Endodermal cell (in vitro differentiated cells): ENCODE measurements around the gene CHRNB1. TPM values are rescaled to one million over a fixed set of nuclear protein-coding genes. Genes with fewer than 3 reads are reported as not detected.
A peak's percentile ranks its signal among the peaks of the same experiment; 100 is the strongest.

ENCODE experiments used
- DNase-seq: peaks from one replicate; pipeline ENCODE4 v3.0.0-alpha.2; 2017
- H3K27ac ChIP-seq: 2 replicates; pipeline ENCODE4 v1.5.1; 2013; ENCODE audit warnings: mild to moderate bottlenecking, low read depth, low read length, moderate library complexity
- H3K27me3 ChIP-seq: 2 replicates; pipeline ENCODE4 v1.6.1; 2013; ENCODE audit warnings: mild to moderate bottlenecking, low read length, moderate library complexity; ENCODE audit not compliant: insufficient read depth, control insufficient read depth, poor library complexity, severe bottlenecking
- H3K36me3 ChIP-seq: 2 replicates; pipeline ENCODE4 v1.7.0; 2013; ENCODE audit warnings: mild to moderate bottlenecking, low read length, moderate library complexity; ENCODE audit not compliant: control insufficient read depth, insufficient read depth
- H3K4me1 ChIP-seq: one replicate; pipeline ENCODE4 v1.7.0; 2013; ENCODE audit warnings: low read length; ENCODE audit not compliant: control insufficient read depth, insufficient read depth
- H3K4me3 ChIP-seq: 2 replicates; pipeline ENCODE4 v1.5.1; 2013; ENCODE audit warnings: mild to moderate bottlenecking, low read length, moderate library complexity
- H3K9ac ChIP-seq: 2 replicates; pipeline ENCODE4 v1.6.1; 2013; ENCODE audit warnings: mild to moderate bottlenecking, low read length, moderate library complexity; ENCODE audit not compliant: poor library complexity, severe bottlenecking; ENCODE audit errors: extremely low read depth
- H3K9me3 ChIP-seq: 2 replicates; pipeline ENCODE4 v1.6.1; 2013; ENCODE audit warnings: mild to moderate bottlenecking, low read length, moderate library complexity; ENCODE audit not compliant: control insufficient read depth
- H3K27ac Mint-ChIP-seq: 2 replicates; pipeline ENCODE4 v1.8.0; 2020; ENCODE audit warnings: mixed read lengths
- H3K27me3 Mint-ChIP-seq: 2 replicates; pipeline ENCODE4 v1.8.0; 2021; ENCODE audit warnings: mild to moderate bottlenecking, mixed read lengths; ENCODE audit not compliant: insufficient read depth
- H3K36me3 Mint-ChIP-seq: 2 replicates; pipeline ENCODE4 v1.8.0; 2020; ENCODE audit warnings: low read depth, mixed read lengths
- H3K4me1 Mint-ChIP-seq: 2 replicates; pipeline ENCODE4 v1.8.0; 2020; ENCODE audit warnings: mixed read lengths
- H3K4me3 Mint-ChIP-seq: 2 replicates; pipeline ENCODE4 v1.8.0; 2020; ENCODE audit warnings: mild to moderate bottlenecking, moderate library complexity, mixed read lengths
- H3K9me3 Mint-ChIP-seq: 2 replicates; pipeline ENCODE4 v1.8.0; 2020; ENCODE audit warnings: mild to moderate bottlenecking, mixed read lengths
- WGBS, 2 experiments: methylation state at CpG; one replicate each; pipeline versions ENCODE4 v1.1.5 to v1.1.7; 2013; ENCODE audit warnings: missing lambda C conversion rate in 2 of 2, mixed read lengths in 1 of 2; ENCODE audit not compliant: insufficient coverage in 1 of 2, insufficient read length in 1 of 2; 5-methylcytosine and 5-hydroxymethylcytosine counted together
- total RNA-seq, 2 donors: library from RNA; stranded (reverse); fragmentation: NEBNext Ultra II Directional in 1 of 2; extraction: Animal tissue kit (Norgen Biotek cat#: 25700) in 1 of 2; gene quantifications; 2 replicates in 1 of 2; 3 replicates in 1 of 2; pipeline ENCODE4 v1.2.1, GENCODE V29; 2021
- TF ChIP-seq, protein P1 (sequence below): fragments of 200-600 bp; sonication (generic); conservative IDR thresholded peaks from 2 replicates; pipeline ENCODE4 v1.5.0; 2021; ENCODE audit warnings: antibody characterized with exemption, mild to moderate bottlenecking

CHRNB1 gene
- total RNA-seq, 2 donors from 2014 or later, result 8.7 to 11.6 TPM

DNA sequence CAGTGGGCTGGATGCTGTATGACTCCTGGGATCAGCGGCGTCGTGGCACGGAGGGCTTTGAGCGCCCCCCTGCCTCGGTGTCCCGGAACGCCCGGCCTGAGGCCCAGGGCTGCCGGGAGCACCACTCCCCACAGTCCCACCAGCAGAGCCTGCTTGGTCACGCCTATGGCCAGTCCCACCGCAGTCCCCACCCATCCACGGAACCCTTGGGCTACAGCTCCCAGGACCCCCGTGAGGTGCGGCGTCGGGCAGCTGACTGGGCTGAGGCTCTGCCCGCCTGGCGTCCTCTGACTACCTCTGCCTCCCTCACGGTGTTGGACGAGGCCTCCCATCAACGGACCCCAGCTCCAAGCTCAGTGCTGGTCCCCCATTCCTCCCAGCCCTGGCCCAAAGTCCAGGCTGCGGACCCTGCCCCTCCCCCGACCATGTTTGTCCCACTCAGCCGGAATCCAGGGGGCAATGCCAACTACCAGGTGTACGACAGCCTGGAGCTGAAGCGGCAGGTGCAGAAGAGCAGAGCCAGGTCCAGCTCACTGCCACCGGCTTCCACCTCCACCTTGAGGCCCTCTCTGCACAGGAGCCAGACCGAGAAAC is 17.9 kb upstream of the CHRNB1 start:
- DNase-seq, result no peak
- H3K27me3 ChIP-seq, result no peaks in the 10 kb centered on the region
- H3K4me1 ChIP-seq, result no peaks in the 10 kb centered on the region
- 94 to 98% methylated on average over 24 to 29 of the region's 29 CpGs for WGBS, 2 experiments
- Mint-ChIP-seq H3K27ac (no peak overlapping the region), H3K4me3 (no peak overlapping the region), H3K27me3 (peaks cover 27% of the 10 kb centered on the region), H3K36me3 (no peaks in the 10 kb centered on the region), H3K9me3 (no peaks in the 10 kb centered on the region), H3K4me1 (no peaks in the 10 kb centered on the region)
- H3K9me3 ChIP-seq, result no peaks in the 10 kb centered on the region
- no peaks in the 10 kb centered on the region for H3K36me3 ChIP-seq
- no peak overlapping the region for H3K27ac ChIP-seq
- TF ChIP-seq, protein P1, sequence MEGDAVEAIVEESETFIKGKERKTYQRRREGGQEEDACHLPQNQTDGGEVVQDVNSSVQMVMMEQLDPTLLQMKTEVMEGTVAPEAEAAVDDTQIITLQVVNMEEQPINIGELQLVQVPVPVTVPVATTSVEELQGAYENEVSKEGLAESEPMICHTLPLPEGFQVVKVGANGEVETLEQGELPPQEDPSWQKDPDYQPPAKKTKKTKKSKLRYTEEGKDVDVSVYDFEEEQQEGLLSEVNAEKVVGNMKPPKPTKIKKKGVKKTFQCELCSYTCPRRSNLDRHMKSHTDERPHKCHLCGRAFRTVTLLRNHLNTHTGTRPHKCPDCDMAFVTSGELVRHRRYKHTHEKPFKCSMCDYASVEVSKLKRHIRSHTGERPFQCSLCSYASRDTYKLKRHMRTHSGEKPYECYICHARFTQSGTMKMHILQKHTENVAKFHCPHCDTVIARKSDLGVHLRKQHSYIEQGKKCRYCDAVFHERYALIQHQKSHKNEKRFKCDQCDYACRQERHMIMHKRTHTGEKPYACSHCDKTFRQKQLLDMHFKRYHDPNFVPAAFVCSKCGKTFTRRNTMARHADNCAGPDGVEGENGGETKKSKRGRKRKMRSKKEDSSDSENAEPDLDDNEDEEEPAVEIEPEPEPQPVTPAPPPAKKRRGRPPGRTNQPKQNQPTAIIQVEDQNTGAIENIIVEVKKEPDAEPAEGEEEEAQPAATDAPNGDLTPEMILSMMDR, result no peak
- no peak overlapping the region for H3K9ac ChIP-seq
- no peak overlapping the region for H3K4me3 ChIP-seq

DNA sequence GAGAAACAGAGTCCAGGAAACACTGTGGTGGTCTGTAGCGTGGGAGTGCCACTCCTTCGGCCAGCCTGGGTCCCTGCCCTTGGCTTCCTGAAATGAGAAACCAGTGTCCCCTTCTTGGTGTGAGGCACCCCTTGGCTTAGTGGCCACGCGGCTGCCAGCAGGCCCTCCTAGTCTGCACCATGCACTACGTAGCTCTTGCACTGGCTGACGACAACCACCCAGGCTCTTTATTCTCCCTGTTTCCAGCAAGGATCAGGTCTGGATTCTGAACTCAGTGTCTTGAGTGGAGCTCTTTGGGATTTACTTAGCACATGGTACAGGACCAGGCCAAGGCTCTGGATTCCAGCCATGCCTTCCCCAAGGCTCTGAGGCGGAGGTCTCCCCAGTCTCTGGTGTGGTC is 17.3 kb upstream of the CHRNB1 start:
- Histone ChIP-seq H3K9ac (no peak overlapping the region), H3K4me3 (no peak overlapping the region), H3K4me1 (no peaks in the 10 kb centered on the region), H3K27me3 (no peaks in the 10 kb centered on the region), H3K27ac (no peak overlapping the region), H3K9me3 (no peaks in the 10 kb centered on the region), H3K36me3 (no peaks in the 10 kb centered on the region)
- Mint-ChIP-seq H3K27ac (no peak overlapping the region), H3K36me3 (no peaks in the 10 kb centered on the region), H3K9me3 (no peaks in the 10 kb centered on the region), H3K4me3 (no peak overlapping the region), H3K27me3 (peaks cover 29% of the 10 kb centered on the region), H3K4me1 (no peaks in the 10 kb centered on the region)
- 94 to 98% methylated on average over 5 to 7 of the region's 7 CpGs for WGBS, 2 experiments
- TF ChIP-seq, protein P1, result no peak
- DNase-seq, result no peak

DNA sequence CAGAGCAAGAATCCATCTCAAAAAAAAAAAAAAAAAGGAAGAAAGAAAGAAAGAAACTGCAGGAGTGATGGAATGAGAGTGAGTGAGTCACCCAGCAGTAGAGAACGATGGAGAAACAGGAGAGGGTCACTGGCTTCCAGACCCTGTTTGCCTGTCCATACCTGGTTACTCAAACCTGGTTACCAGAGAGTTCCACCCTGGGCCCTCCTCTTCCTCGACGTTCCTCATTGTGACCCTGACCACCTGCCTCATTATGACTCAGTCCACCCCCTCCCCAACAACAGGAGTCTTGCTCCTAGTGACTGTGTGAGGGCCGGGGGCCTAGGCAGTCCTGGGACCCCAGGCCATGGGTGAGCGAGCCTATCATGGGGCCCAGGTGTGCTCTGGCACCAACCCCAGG is 16.3 kb upstream of the CHRNB1 start, which contains the start of gene SPEM3:
Gene SPEM3 (plus strand): TSS at position 301 of the 400 bp plus-strand sequence. CDS start 46 bp downstream, at position 347.
- Mint-ChIP-seq H3K27me3 (peaks cover 29% of the 10 kb centered on the region), H3K4me3 (no peak within 1 kb of the TSS), H3K9me3 (no peaks in the 10 kb centered on the region), H3K27ac (peak within 1 kb of the TSS; percentile 26), H3K36me3 (no peaks in the 10 kb centered on the region), H3K4me1 (no peaks in the 10 kb centered on the region)
- Histone ChIP-seq H3K9ac (no peak within 1 kb of the TSS), H3K27me3 (no peaks in the 10 kb centered on the region), H3K9me3 (no peaks in the 10 kb centered on the region), H3K36me3 (no peaks in the 10 kb centered on the region), H3K4me3 (no peak within 1 kb of the TSS), H3K27ac (no peak within 1 kb of the TSS), H3K4me1 (no peaks in the 10 kb centered on the region)
- DNase-seq, result no peak
- 75 to 84% methylated on average over 4 to 5 of the region's 5 CpGs for WGBS, 2 experiments
- TF ChIP-seq, protein P1, result no peak
